ENCODE measurements around the gene RIPK4. TPM values are rescaled to one million over a fixed set of nuclear protein-coding genes. Genes with fewer than 3 reads are reported as not detected.

The RIPK4 gene
- polyA plus RNA-seq, 3 donors = 0.05 to 0.09 TPM; not detected in 1

DNA sequence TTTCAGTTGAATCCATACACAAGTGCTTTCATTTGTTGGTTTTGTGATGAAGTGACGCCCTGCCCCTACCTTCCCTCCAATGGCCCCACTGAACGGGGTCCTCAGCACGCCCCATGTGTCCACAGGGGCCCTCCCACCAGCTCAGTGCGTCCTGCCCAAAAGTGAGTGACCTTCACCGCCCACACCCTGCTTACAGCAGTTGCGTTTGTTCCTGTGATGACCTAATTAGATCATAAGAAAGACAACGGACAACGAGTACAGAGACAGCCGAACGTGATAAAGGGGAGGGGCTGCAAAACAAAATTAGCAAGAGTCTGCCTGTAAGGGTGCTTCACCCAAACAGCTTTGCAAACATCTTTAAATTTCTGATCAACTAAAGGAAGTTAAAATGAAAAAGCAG, 38.2 kb upstream of the RIPK4 start:
- Histone ChIP-seq H3K79me2 (ENCODE audit: insufficient read depth, low read length) (no peaks in the 10 kb centered on the region), H3K27me3 (ENCODE audit: control insufficient read depth in 2 of 2, insufficient read depth in 2 of 2, low read length in 2 of 2) (no peaks in the 10 kb centered on the region), H2AFZ (ENCODE audit: insufficient read depth, low read depth, low read length, poor library complexity, severe bottlenecking) (no peak overlapping the region), H3K4me1 (ENCODE audit: control insufficient read depth in 1 of 2, insufficient read depth in 2 of 2, low read length in 2 of 2) (peaks cover 14 to 24% of the 10 kb centered on the region in 2 donors), H3K9me3 (replicated peaks in 1 of 2; ENCODE audit: control insufficient read depth in 1 of 2, insufficient read depth in 1 of 2, low read length in 2 of 2) (no peaks in the 10 kb centered on the region), H3K4me2 (replicated peaks; ENCODE audit: extremely low read depth, low read length, poor library complexity, severe bottlenecking) (no peak overlapping the region), H3K4me3 (replicated peaks in 1 of 3; ENCODE audit: low read depth in 2 of 3, low read length in 3 of 3) (no peak overlapping the region), H3K36me3 (replicated peaks in 1 of 2; ENCODE audit: control insufficient read depth in 1 of 2, insufficient read depth in 2 of 2, low read length in 2 of 2) (peaks cover 17 to 61% of the 10 kb centered on the region in 2 donors), H3K9ac (ENCODE audit: insufficient read depth, low read length, poor library complexity, severe bottlenecking) (no peak overlapping the region), H3K27ac (ENCODE audit: low read depth in 1 of 2, low read length in 2 of 2) (no peak overlapping the region), H4K20me1 (ENCODE audit: insufficient read depth, low read length) (no peaks in the 10 kb centered on the region)
- Mint-ChIP-seq H3K27ac (peak overlapping the region in 1 of 7 donors; percentile 24), H3K27me3 (ENCODE audit: low read depth in 3 of 3) (peaks cover 0 to 3% (median 2%) of the 10 kb centered on the region in 3 donors), H3K4me1 (peaks cover 21% of the 10 kb centered on the region), H3K4me3 (no peak overlapping the region), H3K9me3 (peaks cover 0 to 6% (median 3%) of the 10 kb centered on the region in 7 donors), H3K36me3 (peaks cover 52 to 55% of the 10 kb centered on the region in 2 donors)
- 97% methylated on average over 7 of the region's 10 CpGs for WGBS (ENCODE audit: insufficient coverage)
- intact Hi-C loops (cut with micrococcal nuclease) = no loop called here
- no peak for DNase-seq
- TF ChIP-seq, protein P1, sequence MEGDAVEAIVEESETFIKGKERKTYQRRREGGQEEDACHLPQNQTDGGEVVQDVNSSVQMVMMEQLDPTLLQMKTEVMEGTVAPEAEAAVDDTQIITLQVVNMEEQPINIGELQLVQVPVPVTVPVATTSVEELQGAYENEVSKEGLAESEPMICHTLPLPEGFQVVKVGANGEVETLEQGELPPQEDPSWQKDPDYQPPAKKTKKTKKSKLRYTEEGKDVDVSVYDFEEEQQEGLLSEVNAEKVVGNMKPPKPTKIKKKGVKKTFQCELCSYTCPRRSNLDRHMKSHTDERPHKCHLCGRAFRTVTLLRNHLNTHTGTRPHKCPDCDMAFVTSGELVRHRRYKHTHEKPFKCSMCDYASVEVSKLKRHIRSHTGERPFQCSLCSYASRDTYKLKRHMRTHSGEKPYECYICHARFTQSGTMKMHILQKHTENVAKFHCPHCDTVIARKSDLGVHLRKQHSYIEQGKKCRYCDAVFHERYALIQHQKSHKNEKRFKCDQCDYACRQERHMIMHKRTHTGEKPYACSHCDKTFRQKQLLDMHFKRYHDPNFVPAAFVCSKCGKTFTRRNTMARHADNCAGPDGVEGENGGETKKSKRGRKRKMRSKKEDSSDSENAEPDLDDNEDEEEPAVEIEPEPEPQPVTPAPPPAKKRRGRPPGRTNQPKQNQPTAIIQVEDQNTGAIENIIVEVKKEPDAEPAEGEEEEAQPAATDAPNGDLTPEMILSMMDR (IDR thresholded peaks at IDR 0.05) = no peak

DNA sequence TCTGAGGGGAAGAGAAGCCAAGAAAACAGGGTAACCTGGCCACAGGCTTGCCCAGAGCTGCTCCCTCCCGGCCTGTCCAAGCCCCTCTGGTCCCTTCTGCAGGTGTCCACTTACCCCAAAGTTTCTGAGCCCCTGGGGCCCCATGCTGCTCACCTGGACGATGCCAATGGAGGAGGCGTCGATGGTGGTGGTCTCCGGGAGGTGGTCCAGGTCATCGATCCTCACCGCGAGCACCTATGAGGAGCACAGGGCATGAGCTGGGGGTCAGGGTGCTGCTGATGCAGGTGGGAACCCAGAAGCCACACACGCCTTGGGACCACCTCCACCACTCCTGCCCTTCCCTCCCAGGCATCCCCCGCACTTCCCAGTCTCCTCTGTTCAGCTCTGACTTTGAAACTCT, 37.5 kb upstream of the RIPK4 start:
- no peak overlapping the region for H3K4me3 Mint-ChIP-seq
- peaks cover 0 to 3% (median 2%) of the 10 kb centered on the region in 3 donors for H3K27me3 Mint-ChIP-seq (ENCODE audit: low read depth in 3 of 3)
- Histone ChIP-seq H3K9me3 (replicated peaks in 1 of 2; ENCODE audit: control insufficient read depth in 1 of 2, insufficient read depth in 1 of 2, low read length in 2 of 2) (no peaks in the 10 kb centered on the region), H3K4me1 (ENCODE audit: control insufficient read depth in 1 of 2, insufficient read depth in 2 of 2, low read length in 2 of 2) (peaks cover 14 to 24% of the 10 kb centered on the region in 2 donors), H3K9ac (ENCODE audit: insufficient read depth, low read length, poor library complexity, severe bottlenecking) (no peak overlapping the region), H4K20me1 (ENCODE audit: insufficient read depth, low read length) (no peaks in the 10 kb centered on the region), H2AFZ (ENCODE audit: insufficient read depth, low read depth, low read length, poor library complexity, severe bottlenecking) (no peak overlapping the region), H3K4me3 (replicated peaks in 1 of 3; ENCODE audit: low read depth in 2 of 3, low read length in 3 of 3) (no peak overlapping the region), H3K79me2 (ENCODE audit: insufficient read depth, low read length) (no peaks in the 10 kb centered on the region), H3K4me2 (replicated peaks; ENCODE audit: extremely low read depth, low read length, poor library complexity, severe bottlenecking) (no peak overlapping the region), H3K36me3 (replicated peaks in 1 of 2; ENCODE audit: control insufficient read depth in 1 of 2, insufficient read depth in 2 of 2, low read length in 2 of 2) (peaks cover 12 to 61% of the 10 kb centered on the region in 2 donors), H3K27ac (ENCODE audit: low read depth in 1 of 2, low read length in 2 of 2) (no peak overlapping the region), H3K27me3 (ENCODE audit: control insufficient read depth in 2 of 2, insufficient read depth in 2 of 2, low read length in 2 of 2) (no peaks in the 10 kb centered on the region)
- peaks cover 53 to 57% of the 10 kb centered on the region in 2 donors for H3K36me3 Mint-ChIP-seq
- 100% methylated on average over 3 of the region's 10 CpGs for WGBS (ENCODE audit: insufficient coverage)
- peak overlapping the region in 2 of 7 donors; percentile 19 to 24 for H3K27ac Mint-ChIP-seq
- DNase-seq = no peak
- TF ChIP-seq, protein P1 (IDR thresholded peaks at IDR 0.05) = no peak
- peaks cover 21% of the 10 kb centered on the region for H3K4me1 Mint-ChIP-seq
- peaks cover 0 to 6% (median 3%) of the 10 kb centered on the region in 7 donors for H3K9me3 Mint-ChIP-seq
- intact Hi-C loops (cut with micrococcal nuclease) = no loop called here
